Islet precursor cell (in vitro differentiated cells): ENCODE results near the gene MARCHF2.

ENCODE experiments used
- DNase-seq: peaks from one replicate; pipeline ENCODE4 v3.0.0-alpha.2; 2018

The MARCHF2 gene

GRCh38 chr19:8455018-8455417 lies 41.9 kb downstream of the MARCHF2 start:
- DNase-seq = no peak

GRCh38 chr19:8456064-8456463 lies 43.0 kb downstream of the MARCHF2 start:
- peak; percentile 71 for DNase-seq

- no peak for DNase-seq
Observed at GRCh38 chr19:8457209-8457608, 44.1 kb downstream of the MARCHF2 start.

- DNase-seq = no peak
Observed at GRCh38 chr19:8457827-8458226, 44.7 kb downstream of the MARCHF2 start.

- DNase-seq = no peak
Observed at GRCh38 chr19:8458380-8458779, 45.3 kb downstream of the MARCHF2 start.

- no peak for DNase-seq
Observed at GRCh38 chr19:8459095-8459494, 46.0 kb downstream of the MARCHF2 start.

- DNase-seq = no peak
Observed at GRCh38 chr19:8459520-8460270, 46.6 kb downstream of the MARCHF2 start.

GRCh38 chr19:8460516-8461298 lies 47.6 kb downstream of the MARCHF2 start:
- DNase-seq = no peak

- no peak for DNase-seq
Observed at GRCh38 chr19:8461376-8461775, 48.3 kb downstream of the MARCHF2 start.

GRCh38 chr19:8461891-8462290 lies 48.8 kb downstream of the MARCHF2 start:
- DNase-seq = no peak

GRCh38 chr19:8462571-8462970 lies 49.5 kb downstream of the MARCHF2 start:
- DNase-seq = no peak

- no peak for DNase-seq
Observed at GRCh38 chr19:8463365-8463764, 50.3 kb downstream of the MARCHF2 start.

- DNase-seq = no peak
Observed at GRCh38 chr19:8466018-8466417, 52.9 kb downstream of the MARCHF2 start.

- no peak for DNase-seq
Observed at GRCh38 chr19:8468124-8468523, 55.0 kb downstream of the MARCHF2 start.

- DNase-seq = no peak
Observed at GRCh38 chr19:8468761-8469373, 55.8 kb downstream of the MARCHF2 start.

GRCh38 chr19:8469613-8470368 lies 56.7 kb downstream of the MARCHF2 start:
- no peak for DNase-seq

- DNase-seq = no peak
Observed at GRCh38 chr19:8473648-8474476, 60.8 kb downstream of the MARCHF2 start.

GRCh38 chr19:8475005-8475404 lies 61.9 kb downstream of the MARCHF2 start:
- DNase-seq = no peak

GRCh38 chr19:8476524-8476923 lies 63.4 kb downstream of the MARCHF2 start:
- DNase-seq = no peak

GRCh38 chr19:8477889-8478288 lies 64.8 kb downstream of the MARCHF2 start:
- DNase-seq = no peak

- no peak for DNase-seq
Observed at GRCh38 chr19:8478598-8478997, 65.5 kb downstream of the MARCHF2 start.

- DNase-seq = no peak
Observed at GRCh38 chr19:8481201-8481600, 68.1 kb downstream of the MARCHF2 start.
